ENCODE data around the gene PDGFRB.

DNA sequence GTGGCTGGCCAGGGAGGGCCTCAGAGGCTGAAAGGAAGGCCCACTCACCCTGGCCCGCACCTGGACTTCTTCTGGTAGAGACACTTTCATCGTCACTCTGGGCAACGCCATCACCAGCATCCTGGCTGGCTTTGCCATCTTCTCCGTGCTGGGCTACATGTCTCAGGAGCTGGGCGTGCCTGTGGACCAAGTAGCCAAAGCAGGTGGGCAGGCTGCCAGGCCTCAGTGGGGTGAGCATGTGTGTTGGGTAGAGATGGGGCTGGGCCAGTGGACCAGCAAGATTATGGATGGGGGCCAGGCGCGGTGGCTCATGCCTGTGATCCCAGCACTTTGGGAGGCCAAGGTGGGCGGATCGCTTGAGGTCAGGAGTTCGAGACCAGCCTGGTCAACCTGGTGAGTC lies 46.9 kb upstream of the PDGFRB start:
- no peak for TF ChIP-seq CBX5 (IDR thresholded peaks at IDR 0.05; ENCODE audit: low read depth, low read length)
- no peak for TF ChIP-seq EZH2 (IDR thresholded peaks at IDR 0.05; ENCODE audit: low read depth, low read length, severe bottlenecking)
- no peak for TF ChIP-seq NRF1 (IDR thresholded peaks at IDR 0.05; ENCODE audit: low read depth, low read length)
- TF ChIP-seq, protein P1, sequence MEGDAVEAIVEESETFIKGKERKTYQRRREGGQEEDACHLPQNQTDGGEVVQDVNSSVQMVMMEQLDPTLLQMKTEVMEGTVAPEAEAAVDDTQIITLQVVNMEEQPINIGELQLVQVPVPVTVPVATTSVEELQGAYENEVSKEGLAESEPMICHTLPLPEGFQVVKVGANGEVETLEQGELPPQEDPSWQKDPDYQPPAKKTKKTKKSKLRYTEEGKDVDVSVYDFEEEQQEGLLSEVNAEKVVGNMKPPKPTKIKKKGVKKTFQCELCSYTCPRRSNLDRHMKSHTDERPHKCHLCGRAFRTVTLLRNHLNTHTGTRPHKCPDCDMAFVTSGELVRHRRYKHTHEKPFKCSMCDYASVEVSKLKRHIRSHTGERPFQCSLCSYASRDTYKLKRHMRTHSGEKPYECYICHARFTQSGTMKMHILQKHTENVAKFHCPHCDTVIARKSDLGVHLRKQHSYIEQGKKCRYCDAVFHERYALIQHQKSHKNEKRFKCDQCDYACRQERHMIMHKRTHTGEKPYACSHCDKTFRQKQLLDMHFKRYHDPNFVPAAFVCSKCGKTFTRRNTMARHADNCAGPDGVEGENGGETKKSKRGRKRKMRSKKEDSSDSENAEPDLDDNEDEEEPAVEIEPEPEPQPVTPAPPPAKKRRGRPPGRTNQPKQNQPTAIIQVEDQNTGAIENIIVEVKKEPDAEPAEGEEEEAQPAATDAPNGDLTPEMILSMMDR (IDR thresholded peaks at IDR 0.05; ENCODE audit: control extremely low read depth in 1 of 3, insufficient read depth in 1 of 3, low read depth in 1 of 3, low read length in 3 of 3): no peak
- no peak for TF ChIP-seq RNF2 (IDR thresholded peaks at IDR 0.05; ENCODE audit: borderline replicate concordance, low read depth, low read length, missing control alignments, poor library complexity, severe bottlenecking)
- TF ChIP-seq POLR2A (IDR thresholded peaks at IDR 0.05; ENCODE audit: control extremely low read depth in 1 of 2, low read depth in 2 of 2, low read length in 2 of 2): no peak

All from H1 (cell line).